ENCODE measurements around the gene CACNA2D4.

- TF ChIP-seq CTCF (IDR thresholded peaks at IDR 0.05; ENCODE audit: insufficient read depth, low read length) (no peak), POLR2AphosphoS5 (IDR thresholded peaks at IDR 0.05; ENCODE audit: low read depth) (no peak), GABPA (IDR thresholded peaks at IDR 0.05; ENCODE audit: low read depth) (no peak), REST (IDR thresholded peaks at IDR 0.05; ENCODE audit: insufficient replicate concordance, low read depth) (no peak)
These were observed 70.3 kb downstream of the CACNA2D4 start for GRCh38 chr12:1848146-1848545.
